MM.1S (cell line): Measurements from ENCODE around the gene PRKG2.

Experiments used
- DNase-seq: peaks from one replicate; pipeline ENCODE4 v3.0.0-alpha.2; 2015
- H2AFZ ChIP-seq: fragments of 300-600 bp; sonication (generic); 2 replicates; pipeline ENCODE4 v1.6.0; 2016; ENCODE audit warnings: antibody characterized with exemption, low read length
- H3F3A ChIP-seq: fragments of 300-600 bp; sonication (generic); 2 replicates; pipeline ENCODE4 v1.6.1; 2016; ENCODE audit warnings: mild to moderate bottlenecking, antibody characterized with exemption, low read length, moderate library complexity, mixed read lengths; ENCODE audit not compliant: insufficient read depth
- H3K27ac ChIP-seq: fragments of 300-600 bp; sonication (generic); 2 replicates; pipeline ENCODE4 v1.5.1; 2016; ENCODE audit warnings: mild to moderate bottlenecking, low read length
- H3K27me3 ChIP-seq: fragments of 300-600 bp; sonication (generic); replicated peaks from 2 replicates; pipeline ENCODE4 v1.6.0; 2016; ENCODE audit warnings: low read length; ENCODE audit not compliant: insufficient read depth
- H3K36me3 ChIP-seq: fragments of 300-600 bp; sonication (generic); replicated peaks from 2 replicates; pipeline ENCODE4 v1.6.1; 2016; ENCODE audit warnings: mild to moderate bottlenecking, low read length, mixed read lengths; ENCODE audit not compliant: insufficient read depth
- H3K4me1 ChIP-seq: fragments of 300-600 bp; sonication (generic); 2 replicates; pipeline ENCODE4 v1.6.1; 2016; ENCODE audit warnings: low read length, mixed read lengths
- H3K4me2 ChIP-seq: fragments of 300-600 bp; sonication (generic); 2 replicates; pipeline ENCODE4 v1.6.0; 2016; ENCODE audit warnings: low read depth, low read length
- H3K4me3 ChIP-seq: fragments of 300-600 bp; sonication (generic); 2 replicates; pipeline ENCODE4 v1.5.1; 2016; ENCODE audit warnings: low read length, mixed read lengths
- H3K79me2 ChIP-seq: fragments of 300-600 bp; sonication (generic); 2 replicates; pipeline ENCODE4 v1.6.1; 2016; ENCODE audit warnings: mixed run types, low read length, mixed read lengths
- H3K9ac ChIP-seq: fragments of 300-600 bp; sonication (generic); 2 replicates; pipeline ENCODE4 v1.6.1; 2016; ENCODE audit warnings: low read length, mixed read lengths
- H3K9me2 ChIP-seq: fragments of 300-600 bp; sonication (generic); replicated peaks from 2 replicates; pipeline ENCODE4 v1.6.1; 2016; ENCODE audit warnings: mild to moderate bottlenecking, low read length, mixed read lengths; ENCODE audit not compliant: insufficient read depth
- H3K9me3 ChIP-seq: fragments of 300-600 bp; sonication (generic); replicated peaks from 2 replicates; pipeline ENCODE4 v1.6.1; 2016; ENCODE audit warnings: mild to moderate bottlenecking, low read length, mixed read lengths; ENCODE audit not compliant: insufficient read depth
- H4K20me1 ChIP-seq: fragments of 300-600 bp; sonication (generic); 2 replicates; pipeline ENCODE4 v1.6.1; 2016; ENCODE audit warnings: mild to moderate bottlenecking, low read length, moderate library complexity, mixed read lengths; ENCODE audit not compliant: insufficient read depth
- EZH2 ChIP-seq: fragments of 300-600 bp; sonication (generic); optimal IDR thresholded peaks from 2 replicates; pipeline ENCODE3; 2017; ENCODE audit warnings: low read depth, mild to moderate bottlenecking, antibody characterized with exemption, low read length, mixed read lengths
- EZH2phosphoT487 ChIP-seq: fragments of 300-600 bp; sonication (generic); IDR thresholded peaks from 2 replicates; pipeline ENCODE4 v1.6.1; 2018; ENCODE audit warnings: antibody characterized with exemption, low read length
- TF ChIP-seq, protein P1 (sequence below): fragments of 300-600 bp; sonication (generic); IDR thresholded peaks from 2 replicates; pipeline ENCODE4 v1.5.1; 2016; ENCODE audit warnings: antibody characterized with exemption, low read length, mixed read lengths

The PRKG2 gene

GRCh38 chr4:81207828-81208227 lies 7.2 kb downstream of the PRKG2 start:
- Histone ChIP-seq H3K36me3 (no peaks in the 10 kb centered on the region), H2AFZ (no peak overlapping the region), H3K9ac (no peak overlapping the region), H3K27me3 (no peaks in the 10 kb centered on the region), H3K4me2 (no peak overlapping the region), H3K27ac (no peak overlapping the region), H3K79me2 (no peaks in the 10 kb centered on the region), H3K4me3 (no peak overlapping the region), H3K9me3 (no peaks in the 10 kb centered on the region), H3F3A (no peaks in the 10 kb centered on the region), H3K9me2 (no peaks in the 10 kb centered on the region), H3K4me1 (no peaks in the 10 kb centered on the region), H4K20me1 (no peaks in the 10 kb centered on the region)
- DNase-seq: no peak
- TF ChIP-seq EZH2: no peak
- TF ChIP-seq, protein P1, sequence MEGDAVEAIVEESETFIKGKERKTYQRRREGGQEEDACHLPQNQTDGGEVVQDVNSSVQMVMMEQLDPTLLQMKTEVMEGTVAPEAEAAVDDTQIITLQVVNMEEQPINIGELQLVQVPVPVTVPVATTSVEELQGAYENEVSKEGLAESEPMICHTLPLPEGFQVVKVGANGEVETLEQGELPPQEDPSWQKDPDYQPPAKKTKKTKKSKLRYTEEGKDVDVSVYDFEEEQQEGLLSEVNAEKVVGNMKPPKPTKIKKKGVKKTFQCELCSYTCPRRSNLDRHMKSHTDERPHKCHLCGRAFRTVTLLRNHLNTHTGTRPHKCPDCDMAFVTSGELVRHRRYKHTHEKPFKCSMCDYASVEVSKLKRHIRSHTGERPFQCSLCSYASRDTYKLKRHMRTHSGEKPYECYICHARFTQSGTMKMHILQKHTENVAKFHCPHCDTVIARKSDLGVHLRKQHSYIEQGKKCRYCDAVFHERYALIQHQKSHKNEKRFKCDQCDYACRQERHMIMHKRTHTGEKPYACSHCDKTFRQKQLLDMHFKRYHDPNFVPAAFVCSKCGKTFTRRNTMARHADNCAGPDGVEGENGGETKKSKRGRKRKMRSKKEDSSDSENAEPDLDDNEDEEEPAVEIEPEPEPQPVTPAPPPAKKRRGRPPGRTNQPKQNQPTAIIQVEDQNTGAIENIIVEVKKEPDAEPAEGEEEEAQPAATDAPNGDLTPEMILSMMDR: no peak
- no peak for TF ChIP-seq EZH2phosphoT487

DNA sequence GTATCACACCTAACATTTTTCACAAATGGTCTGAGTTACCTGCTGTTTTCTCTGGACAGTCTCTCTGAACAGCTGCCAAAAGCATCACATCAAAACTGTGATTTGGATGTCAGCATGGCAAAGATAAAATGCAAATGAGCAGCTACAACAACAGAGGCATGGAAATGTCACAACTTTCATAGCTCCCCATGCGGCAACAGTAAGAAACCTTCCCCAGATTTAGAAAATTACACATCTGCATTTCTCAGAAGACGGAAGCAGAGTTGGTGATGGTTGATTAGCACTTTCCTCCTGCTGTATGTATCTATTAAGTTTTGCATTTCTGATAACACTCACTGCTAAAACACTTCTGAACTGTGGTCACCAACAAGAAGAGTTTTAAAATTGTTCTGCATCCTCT lies 9.7 kb downstream of the PRKG2 start:
- Histone ChIP-seq H3K9ac (no peak overlapping the region), H3K9me2 (no peaks in the 10 kb centered on the region), H3K9me3 (no peaks in the 10 kb centered on the region), H4K20me1 (no peaks in the 10 kb centered on the region), H3K36me3 (no peaks in the 10 kb centered on the region), H3F3A (no peaks in the 10 kb centered on the region), H3K27me3 (no peaks in the 10 kb centered on the region), H3K4me3 (no peak overlapping the region), H3K4me1 (no peaks in the 10 kb centered on the region), H3K4me2 (no peak overlapping the region), H3K79me2 (no peaks in the 10 kb centered on the region), H2AFZ (no peak overlapping the region), H3K27ac (no peak overlapping the region)
- no peak for DNase-seq
- TF ChIP-seq, protein P1: no peak
- TF ChIP-seq EZH2 (no peak), EZH2phosphoT487 (no peak)

DNA sequence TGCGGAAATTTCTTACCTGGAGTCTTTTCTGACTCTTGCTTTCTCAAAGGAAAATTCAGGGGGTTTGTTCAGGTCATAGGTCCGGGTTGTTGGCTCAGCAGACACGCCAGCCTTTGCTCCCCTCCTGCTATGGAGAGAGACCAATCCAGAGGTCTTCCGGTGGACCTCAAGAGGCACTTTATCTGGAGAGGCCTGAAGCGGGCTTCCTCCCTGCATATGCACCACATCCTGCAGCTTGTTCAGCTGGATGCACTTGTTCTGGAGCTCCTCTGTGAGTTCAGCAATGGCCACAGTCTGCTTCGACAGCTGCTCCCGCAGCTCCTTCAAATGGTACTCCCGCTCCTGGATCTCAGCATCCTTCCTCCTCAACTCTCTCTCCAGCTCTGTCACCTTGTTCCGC lies 10.5 kb downstream of the PRKG2 start:
- TF ChIP-seq EZH2phosphoT487 (no peak), EZH2 (no peak)
- TF ChIP-seq, protein P1: no peak

More for the DNA sequence above, 10.5 kb downstream of the PRKG2 start:
- Histone ChIP-seq H3F3A (no peaks in the 10 kb centered on the region), H3K4me3 (no peak overlapping the region), H3K27ac (no peak overlapping the region), H3K4me2 (no peak overlapping the region), H2AFZ (no peak overlapping the region), H3K4me1 (no peaks in the 10 kb centered on the region), H4K20me1 (no peaks in the 10 kb centered on the region), H3K9ac (no peak overlapping the region), H3K9me3 (no peaks in the 10 kb centered on the region), H3K9me2 (no peaks in the 10 kb centered on the region), H3K79me2 (no peaks in the 10 kb centered on the region), H3K27me3 (no peaks in the 10 kb centered on the region), H3K36me3 (no peaks in the 10 kb centered on the region)
- DNase-seq: no peak
